Measurements from ENCODE around the gene DIRAS1.

DIRAS1 gene

DNA sequence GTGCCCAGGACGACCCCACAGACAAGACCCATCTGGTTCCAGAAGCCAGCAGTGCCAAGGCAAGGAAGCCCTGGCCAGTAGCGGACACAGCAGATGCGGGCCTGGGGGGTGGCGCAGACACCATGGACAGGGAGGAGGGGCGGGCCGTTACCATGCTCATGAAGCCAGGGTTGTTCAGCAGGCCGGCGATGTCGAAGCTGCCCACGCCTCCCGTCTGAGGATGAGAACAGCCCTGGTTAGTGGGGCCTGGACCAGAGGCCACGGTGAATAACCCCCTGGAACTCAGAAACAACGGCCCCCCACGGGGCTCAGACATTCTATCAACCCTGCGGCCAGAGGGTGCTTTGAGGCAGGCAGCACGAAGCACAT is 40.1 kb upstream of the DIRAS1 start:
- TF ChIP-seq POLR2A (IDR thresholded peaks at IDR 0.05; ENCODE audit: low read depth, low read length), result no peak
- no peak for DNase-seq (ENCODE audit: insufficient read length, low spot score)

DNA sequence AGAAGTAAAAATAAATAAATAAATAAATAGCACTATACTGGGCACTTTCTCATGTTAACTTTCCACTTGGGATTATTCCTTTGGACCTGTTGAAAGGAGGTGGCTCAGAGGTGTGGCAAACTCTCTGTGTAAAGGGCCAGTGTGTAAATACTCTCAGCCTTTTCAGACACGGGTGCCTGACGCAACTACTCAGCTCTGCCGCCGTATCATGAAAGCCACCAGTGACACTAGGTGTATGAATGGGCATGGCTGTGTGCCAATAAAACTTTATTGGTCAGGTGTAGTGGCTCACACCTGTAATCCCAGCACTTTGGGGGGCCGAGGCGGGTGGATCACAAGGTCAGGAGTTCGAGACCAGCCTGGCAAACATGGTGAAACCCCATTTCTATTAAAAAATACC is 38.8 kb upstream of the DIRAS1 start:
- no peak for TF ChIP-seq POLR2A (IDR thresholded peaks at IDR 0.05; ENCODE audit: low read depth, low read length)
- DNase-seq (ENCODE audit: insufficient read length, low spot score), result no peak
- FAIRE-seq, result no peak

More for the DNA sequence above, 40.1 kb upstream of the DIRAS1 start:
- no peak for FAIRE-seq

DNA sequence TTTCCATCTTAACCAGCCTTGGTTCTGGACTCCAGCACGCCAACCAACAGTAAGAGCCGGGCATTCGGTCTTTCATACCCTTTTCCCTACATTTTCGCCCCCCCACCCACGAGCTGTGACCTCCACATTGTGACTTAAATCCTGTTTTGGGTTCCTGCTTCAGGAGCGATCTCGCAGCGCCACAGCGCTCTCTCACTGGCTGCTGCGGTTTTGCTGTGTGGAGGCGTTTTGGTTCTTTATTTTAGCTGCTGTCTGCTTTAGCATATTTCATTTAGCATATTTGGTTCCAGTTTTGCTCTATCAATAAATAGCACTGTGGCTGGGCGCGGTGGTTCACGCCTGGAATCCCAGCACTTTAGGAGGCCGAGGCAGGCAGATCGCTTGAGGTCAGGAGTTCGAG is 38.2 kb upstream of the DIRAS1 start:
- DNase-seq (ENCODE audit: insufficient read length, low spot score) (no peak), FAIRE-seq (no peak)
- TF ChIP-seq POLR2A (IDR thresholded peaks at IDR 0.05; ENCODE audit: low read depth, low read length), result no peak

DNA sequence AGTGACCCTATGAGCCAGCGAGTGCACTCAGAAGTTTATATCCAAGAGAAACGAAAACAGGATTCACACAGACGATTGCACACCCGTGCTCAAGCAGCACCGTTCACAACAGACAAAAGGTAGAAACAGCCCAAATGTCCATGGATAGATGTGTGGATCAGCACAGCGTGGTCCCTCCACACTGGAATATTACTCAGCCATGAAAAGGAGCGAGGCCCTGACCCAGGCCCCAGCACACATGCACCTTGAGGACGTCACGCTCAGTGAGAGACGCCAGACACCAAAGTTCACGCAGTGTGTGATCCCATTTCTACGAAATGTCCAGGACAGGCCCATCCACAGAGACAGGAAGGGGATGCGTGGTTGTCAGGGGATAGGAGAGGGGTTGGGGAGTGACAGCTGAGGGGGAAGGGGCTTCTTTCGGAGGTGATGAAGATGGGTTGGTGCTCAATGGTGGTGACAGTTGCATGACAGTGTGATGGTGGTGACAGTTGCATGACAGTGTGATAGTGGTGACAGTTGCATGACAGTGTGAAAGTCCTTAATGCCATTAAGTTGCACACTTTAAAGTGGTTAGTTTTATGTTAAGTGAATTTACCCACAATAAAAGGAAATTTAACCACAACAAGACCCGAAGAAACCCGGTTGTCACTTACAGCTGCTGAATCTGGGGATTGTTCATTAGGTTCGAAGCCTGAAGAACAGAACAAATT is 37.6 kb upstream of the DIRAS1 start:
- no peak for FAIRE-seq

DNA sequence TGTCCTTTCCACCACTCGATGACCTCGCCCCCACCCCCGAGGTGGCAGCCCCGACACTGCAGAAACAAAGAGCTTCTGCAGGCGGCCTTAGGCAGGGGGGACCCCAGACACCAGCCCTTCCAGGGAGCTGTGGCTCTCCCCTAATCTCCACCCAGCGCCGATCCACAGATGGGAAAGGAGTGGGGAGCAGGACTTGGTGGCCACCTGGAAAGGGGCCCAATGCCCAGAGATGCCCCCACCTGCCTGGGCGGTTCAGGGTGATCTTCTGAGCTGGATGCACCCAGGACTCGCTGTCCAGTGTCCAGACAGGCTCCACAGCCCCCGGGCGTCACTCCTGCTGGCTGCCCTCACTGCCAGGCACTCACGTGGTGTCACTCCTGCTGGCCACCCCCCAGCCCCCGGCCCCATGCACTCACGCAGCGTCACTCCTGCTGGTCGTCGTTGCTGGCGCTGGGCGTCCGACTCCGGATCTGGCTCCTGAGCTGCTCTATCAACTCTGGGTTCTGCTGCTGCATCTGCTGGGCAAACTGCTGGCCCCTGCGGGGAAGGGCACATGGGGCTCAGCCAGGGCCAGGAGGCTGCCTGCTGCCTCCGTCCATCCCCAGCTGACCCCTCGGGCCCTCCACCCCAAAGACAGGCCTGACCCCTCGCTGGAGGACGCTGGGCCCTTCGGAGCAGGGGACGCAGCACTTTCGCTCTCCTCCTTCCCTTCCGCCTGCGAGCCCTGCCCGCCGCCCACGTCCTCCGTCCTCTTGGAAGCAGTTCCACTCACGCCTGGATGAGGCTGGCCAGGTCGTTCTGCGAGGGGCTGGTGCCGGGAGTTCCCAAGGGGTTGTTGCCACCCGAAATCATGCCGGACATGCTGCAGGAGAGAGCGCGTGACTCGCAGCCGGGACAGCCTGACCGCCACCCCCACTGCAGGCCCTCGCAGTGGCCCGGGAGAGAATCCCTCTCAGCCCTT is 36.0 kb upstream of the DIRAS1 start:
- TF ChIP-seq POLR2A (IDR thresholded peaks at IDR 0.05; ENCODE audit: low read depth, low read length), result no peak
- no peak for DNase-seq (ENCODE audit: insufficient read length, low spot score)
- FAIRE-seq, result no peak

More for the DNA sequence above, 37.6 kb upstream of the DIRAS1 start:
- TF ChIP-seq POLR2A (IDR thresholded peaks at IDR 0.05; ENCODE audit: low read depth, low read length), result no peak
- no peak for DNase-seq (ENCODE audit: insufficient read length, low spot score)

DNA sequence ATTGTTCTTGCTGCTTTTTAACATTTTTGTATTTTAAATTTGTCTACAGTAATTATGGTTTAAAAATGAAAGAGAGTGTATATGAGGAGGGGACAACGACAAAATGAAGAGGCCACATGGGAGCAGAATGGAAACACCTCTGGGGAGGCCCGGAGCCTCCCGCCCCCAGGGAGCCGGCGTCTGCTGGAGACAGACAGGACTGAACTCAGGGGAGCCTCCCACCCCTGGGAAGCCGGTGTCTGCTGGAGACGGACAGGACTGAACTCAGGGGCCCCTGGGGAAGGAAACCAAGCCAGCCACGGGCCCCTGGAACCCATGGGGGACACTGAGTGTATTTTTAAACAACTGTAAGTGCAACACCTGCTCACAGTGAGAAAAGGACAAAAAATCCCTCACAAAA is 35.3 kb upstream of the DIRAS1 start:
- FAIRE-seq (no peak), DNase-seq (ENCODE audit: insufficient read length, low spot score) (no peak)
- TF ChIP-seq POLR2A (IDR thresholded peaks at IDR 0.05; ENCODE audit: low read depth, low read length), result no peak

DNA sequence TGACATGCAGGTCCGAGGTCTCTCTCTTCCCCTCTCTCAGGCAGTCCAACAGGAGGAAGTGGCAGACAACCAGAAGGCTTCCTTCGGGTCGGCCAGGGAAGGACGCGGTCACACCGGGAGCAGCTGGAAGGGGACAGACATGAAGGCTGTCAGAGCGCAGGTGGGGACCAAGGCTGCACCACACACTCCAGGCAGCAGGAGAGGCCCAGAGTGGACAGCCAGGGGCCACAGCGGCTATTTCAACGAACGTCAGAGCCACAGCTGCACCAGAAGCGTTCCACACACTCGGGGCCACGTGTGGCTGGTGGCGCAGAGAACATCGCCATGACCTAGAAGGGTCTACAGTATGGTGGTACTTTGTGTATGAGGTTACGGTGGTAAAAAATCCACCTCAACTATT is 34.6 kb upstream of the DIRAS1 start:
- DNase-seq (ENCODE audit: insufficient read length, low spot score) (no peak), FAIRE-seq (no peak)
- no peak for TF ChIP-seq POLR2A (IDR thresholded peaks at IDR 0.05; ENCODE audit: low read depth, low read length)

DNA sequence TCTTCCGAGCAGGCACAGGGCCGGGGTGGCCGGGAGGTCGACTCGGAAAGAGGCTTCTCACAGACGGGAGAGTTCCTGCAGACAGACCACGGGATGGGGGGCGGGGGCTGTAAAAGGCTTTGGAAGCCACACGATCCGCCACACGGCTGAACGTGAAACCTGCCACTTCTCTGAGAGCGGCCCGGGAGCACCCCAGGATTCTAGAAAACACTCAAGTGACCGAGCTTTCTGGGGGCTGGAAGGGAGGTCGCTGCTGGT is 34.2 kb upstream of the DIRAS1 start:
- TF ChIP-seq POLR2A (IDR thresholded peaks at IDR 0.05; ENCODE audit: low read depth, low read length), result no peak
- FAIRE-seq (no peak), DNase-seq (ENCODE audit: insufficient read length, low spot score) (no peak)

DNA sequence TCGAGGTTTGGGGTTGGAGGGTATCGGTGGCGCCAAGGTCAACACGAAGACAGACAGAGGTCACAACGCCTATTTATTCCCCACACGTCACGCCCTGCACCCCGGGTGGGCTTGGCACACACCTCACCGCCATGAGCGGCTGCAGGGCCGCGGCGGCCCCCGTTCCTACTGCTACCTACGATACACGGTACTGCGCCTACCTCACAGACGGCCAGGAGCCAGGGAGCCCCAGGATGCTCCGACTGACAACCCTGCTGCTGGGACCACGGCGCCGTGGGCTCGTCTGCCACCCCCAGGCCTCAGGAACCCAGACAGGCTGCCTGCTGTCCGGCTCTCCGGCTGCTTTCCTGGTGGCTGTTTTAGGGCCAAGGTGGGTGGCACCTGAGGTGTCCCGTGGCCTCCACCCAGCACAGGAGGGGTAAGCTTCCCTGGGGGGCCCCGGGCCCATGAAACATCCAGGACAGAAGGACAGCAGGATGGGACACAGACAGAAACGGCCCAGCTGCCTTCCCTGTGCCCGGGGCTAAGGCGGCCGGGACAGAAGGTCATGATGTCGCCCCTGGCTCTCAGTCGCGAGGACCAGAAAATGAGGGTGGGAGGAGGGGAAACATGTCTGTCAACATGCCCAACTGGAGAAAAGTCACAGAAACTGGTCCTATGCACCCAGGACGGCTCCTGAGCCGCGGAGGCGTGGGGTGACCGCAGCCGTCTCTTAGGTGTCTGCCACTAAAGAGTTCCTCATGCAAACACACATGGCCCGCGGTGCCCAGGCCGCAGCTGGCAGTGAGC is 33.7 kb upstream of the DIRAS1 start:
- TF ChIP-seq POLR2A (IDR thresholded peaks at IDR 0.05; ENCODE audit: low read depth, low read length), result no peak
- no peak for DNase-seq (ENCODE audit: insufficient read length, low spot score)
- FAIRE-seq, result no peak

DNA sequence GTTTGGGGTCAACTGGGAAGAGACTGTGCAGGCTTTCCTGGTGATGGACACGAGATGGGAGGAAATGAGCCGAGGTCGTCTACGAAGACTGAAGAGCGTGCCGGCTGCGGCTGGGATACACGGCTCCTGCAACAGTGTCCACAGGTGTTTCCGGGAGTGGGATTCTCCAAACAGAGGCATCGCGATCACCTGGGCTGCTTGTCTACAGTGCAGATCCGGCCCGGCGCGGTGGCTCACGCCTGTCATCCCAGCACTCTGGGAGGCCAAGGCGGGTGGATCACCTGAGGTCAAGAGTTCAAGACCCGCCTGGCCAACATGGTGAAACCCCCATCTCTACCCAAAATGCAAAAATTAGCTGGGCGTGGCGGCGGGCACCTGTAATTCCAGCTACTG is 30.3 kb upstream of the DIRAS1 start:
- FAIRE-seq (no peak), DNase-seq (ENCODE audit: insufficient read length, low spot score) (no peak)
- TF ChIP-seq POLR2A (IDR thresholded peaks at IDR 0.05; ENCODE audit: low read depth, low read length), result no peak

DNA sequence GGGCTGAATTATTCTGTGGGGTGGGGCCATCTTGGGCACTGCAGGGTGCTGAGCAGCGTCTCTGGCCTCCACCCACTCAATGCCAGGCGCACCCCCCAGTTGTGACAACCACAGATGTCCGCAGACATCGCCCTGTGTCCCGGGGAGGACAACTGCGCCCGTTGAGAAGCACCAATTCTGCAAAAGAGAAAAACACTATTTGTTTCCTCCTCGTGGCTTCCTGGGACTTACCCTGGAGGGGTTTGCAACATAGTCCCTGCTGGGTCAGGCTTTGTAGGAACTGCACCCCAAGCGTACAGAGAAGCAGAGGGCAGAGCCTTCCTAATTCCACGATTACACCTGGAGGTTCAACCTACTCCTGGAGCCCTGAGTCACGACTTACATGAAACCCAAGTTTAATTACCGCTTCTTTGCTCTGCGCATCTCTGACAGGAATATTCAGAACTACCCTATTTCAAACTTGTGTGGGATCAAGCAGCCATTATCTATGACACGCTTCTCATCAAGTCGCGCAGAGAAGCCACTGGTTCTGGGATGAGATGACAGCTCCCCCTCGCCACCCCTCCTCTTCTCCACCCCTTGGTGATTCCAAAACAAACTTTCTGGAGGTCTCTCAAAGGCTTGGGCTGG is 29.8 kb upstream of the DIRAS1 start:
- no peak for TF ChIP-seq POLR2A (IDR thresholded peaks at IDR 0.05; ENCODE audit: low read depth, low read length)
- DNase-seq (ENCODE audit: insufficient read length, low spot score) (no peak), FAIRE-seq (no peak)

DNA sequence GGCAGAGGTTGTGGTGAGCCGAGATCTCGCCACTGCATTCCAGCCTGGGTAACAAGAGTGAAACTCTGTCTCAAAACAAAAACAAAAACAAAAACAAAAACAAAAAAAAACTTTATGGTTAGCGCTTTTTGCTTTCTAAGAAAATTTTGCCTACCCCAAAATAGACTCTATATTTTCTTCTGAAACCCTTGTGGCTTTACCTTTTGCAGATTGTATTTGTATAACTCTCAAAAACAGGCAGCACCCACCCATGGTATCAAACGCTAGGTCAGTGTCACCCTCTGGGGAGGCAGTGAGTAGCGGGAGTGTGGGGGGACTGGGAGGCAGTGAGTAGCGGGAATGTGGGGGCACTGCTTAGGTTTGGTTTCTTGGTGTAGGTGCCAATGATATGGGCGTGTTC is 26.2 kb upstream of the DIRAS1 start:
- no peak for TF ChIP-seq POLR2A (IDR thresholded peaks at IDR 0.05; ENCODE audit: low read depth, low read length)
- DNase-seq (ENCODE audit: insufficient read length, low spot score), result no peak
- no peak for FAIRE-seq

DNA sequence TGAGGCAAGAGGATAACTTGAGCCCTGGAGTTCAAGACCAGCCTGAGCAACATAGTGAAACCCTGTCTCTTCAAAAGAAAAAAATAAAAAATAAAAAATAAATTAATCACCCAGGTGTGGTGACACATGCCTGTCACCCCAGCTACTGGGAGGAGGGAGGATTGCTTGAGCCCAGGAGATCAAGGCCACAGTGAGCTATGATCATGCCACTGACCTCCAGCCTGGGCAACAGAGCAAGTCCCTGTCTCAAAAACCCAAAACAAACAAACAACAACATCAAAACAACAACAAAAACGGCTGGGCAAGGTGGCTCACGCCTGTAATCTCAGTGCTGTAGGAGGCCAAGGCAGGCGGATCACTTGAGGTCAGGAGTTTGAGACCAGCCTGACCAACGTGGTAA is 22.9 kb upstream of the DIRAS1 start:
- no peak for FAIRE-seq
- no peak for TF ChIP-seq POLR2A (IDR thresholded peaks at IDR 0.05; ENCODE audit: low read depth, low read length)
- DNase-seq (ENCODE audit: insufficient read length, low spot score), result no peak

DNA sequence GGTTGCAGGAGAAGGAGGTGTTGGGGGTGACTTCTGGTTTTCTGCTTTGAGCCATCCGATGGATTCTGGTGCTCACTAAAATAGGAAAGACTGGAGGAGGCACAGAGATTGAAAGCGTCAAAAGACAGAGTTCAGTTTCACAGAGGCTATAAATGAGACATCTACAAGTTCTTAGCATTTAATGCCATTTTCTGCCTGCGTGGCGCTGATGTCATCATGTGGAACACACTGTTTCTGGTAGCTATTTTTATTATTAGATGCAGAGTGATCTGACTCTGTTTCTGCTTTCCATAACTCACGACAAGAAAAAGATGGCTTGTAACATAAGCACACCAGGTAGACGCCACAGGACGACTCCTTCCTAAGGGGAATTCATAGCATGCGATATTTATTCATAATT is 21.9 kb upstream of the DIRAS1 start:
- no peak for TF ChIP-seq POLR2A (IDR thresholded peaks at IDR 0.05; ENCODE audit: low read depth, low read length)
- DNase-seq (ENCODE audit: insufficient read length, low spot score) (no peak), FAIRE-seq (no peak)

All from H54 (cell line).